ENCODE data around the gene SDE2. TPM values are rescaled to one million over a fixed set of nuclear protein-coding genes. Genes with fewer than 3 reads are reported as not detected.
A peak's percentile ranks its signal among the peaks of the same experiment; 100 is the strongest.

The SDE2 gene
- total and polyA plus RNA-seq, 2 donors (not counting 1 experiment from before 2014, with no cell fraction given) = 10.0 to 26.0 TPM

DNA sequence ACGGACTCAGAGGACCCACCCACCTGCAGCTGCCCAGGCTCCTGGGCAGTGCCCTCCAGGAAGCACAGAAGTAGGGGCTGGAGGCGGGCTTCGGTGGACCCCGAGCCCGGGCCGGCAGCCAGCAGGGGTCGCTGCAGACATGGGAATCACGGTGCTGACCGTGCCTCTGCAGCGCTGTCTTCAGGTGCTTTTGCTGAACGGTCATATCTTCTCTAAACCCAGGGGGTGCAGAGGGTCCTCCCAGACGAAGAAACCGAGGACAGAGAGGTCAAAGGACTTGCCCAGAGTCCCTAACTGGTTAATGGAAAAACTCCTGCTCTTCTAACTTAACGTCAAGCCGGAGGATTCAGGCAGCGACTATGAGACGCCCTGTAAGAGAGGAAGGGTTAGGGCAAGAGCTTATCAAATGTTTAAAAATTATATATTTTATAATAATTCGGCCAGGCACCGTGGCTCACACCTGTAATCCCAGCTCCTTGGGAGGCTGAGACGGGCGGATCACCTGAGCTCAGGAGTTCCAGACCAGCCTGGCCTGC is 36.6 kb downstream of the SDE2 start:
- H3K79me2 ChIP-seq (ENCODE audit: control insufficient read depth, insufficient read depth, low read length) = no peaks in the 10 kb centered on the region
- H3K27ac ChIP-seq (ENCODE audit: low read length in 2 of 2) = no peak overlapping the region
- Mint-ChIP-seq H3K9me3 (ENCODE audit: insufficient read depth) (no peaks in the 10 kb centered on the region), H3K27me3 (no peaks in the 10 kb centered on the region), H3K4me1 (peaks cover 2% of the 10 kb centered on the region), H3K4me3 (no peak overlapping the region), H3K27ac (no peak overlapping the region)
- peak; percentile 67 for DNase-seq
- H3K9me3 ChIP-seq (ENCODE audit: control extremely low read depth in 1 of 3, control insufficient read depth in 2 of 3, insufficient read depth in 1 of 3, low read length in 2 of 3) = no peaks in the 10 kb centered on the region
- H3K27me3 ChIP-seq (replicated peaks in 1 of 4; ENCODE audit: control extremely low read depth in 1 of 4, control insufficient read depth in 3 of 4, insufficient read depth in 4 of 4, low read length in 3 of 4) = peaks cover 0 to 7% (median 0%) of the 10 kb centered on the region in 4 experiments
- ChIA-PET POLR2A (no interaction called here), CTCF (interaction anchor here (0.5 to 3.2 kb wide), 13 partner anchors 11 to 490 kb away, joined by 3 to 11 read pairs (median 4); no protein-coding TSS in a partner anchor)
- no peak overlapping the region for H3K4me2 ChIP-seq (replicated peaks; ENCODE audit: low read depth, low read length, poor library complexity, severe bottlenecking)
- H4K20me1 ChIP-seq (ENCODE audit: control insufficient read depth, insufficient read depth, low read length, poor library complexity, severe bottlenecking) = no peaks in the 10 kb centered on the region
- ATAC-seq (ENCODE audit: low read depth) = peak; percentile 63
- H2AFZ ChIP-seq (ENCODE audit: insufficient read depth, low read depth, low read length, poor library complexity, severe bottlenecking) = no peak overlapping the region
- TF ChIP-seq EZH2 (IDR thresholded peaks at IDR 0.05; ENCODE audit: borderline replicate concordance, insufficient read depth, low read depth, low read length, poor library complexity, severe bottlenecking) = no peak
- TF ChIP-seq, protein P1, sequence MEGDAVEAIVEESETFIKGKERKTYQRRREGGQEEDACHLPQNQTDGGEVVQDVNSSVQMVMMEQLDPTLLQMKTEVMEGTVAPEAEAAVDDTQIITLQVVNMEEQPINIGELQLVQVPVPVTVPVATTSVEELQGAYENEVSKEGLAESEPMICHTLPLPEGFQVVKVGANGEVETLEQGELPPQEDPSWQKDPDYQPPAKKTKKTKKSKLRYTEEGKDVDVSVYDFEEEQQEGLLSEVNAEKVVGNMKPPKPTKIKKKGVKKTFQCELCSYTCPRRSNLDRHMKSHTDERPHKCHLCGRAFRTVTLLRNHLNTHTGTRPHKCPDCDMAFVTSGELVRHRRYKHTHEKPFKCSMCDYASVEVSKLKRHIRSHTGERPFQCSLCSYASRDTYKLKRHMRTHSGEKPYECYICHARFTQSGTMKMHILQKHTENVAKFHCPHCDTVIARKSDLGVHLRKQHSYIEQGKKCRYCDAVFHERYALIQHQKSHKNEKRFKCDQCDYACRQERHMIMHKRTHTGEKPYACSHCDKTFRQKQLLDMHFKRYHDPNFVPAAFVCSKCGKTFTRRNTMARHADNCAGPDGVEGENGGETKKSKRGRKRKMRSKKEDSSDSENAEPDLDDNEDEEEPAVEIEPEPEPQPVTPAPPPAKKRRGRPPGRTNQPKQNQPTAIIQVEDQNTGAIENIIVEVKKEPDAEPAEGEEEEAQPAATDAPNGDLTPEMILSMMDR (IDR thresholded peaks at IDR 0.05) = peak; percentile 75
- no peak overlapping the region for H3K4me3 ChIP-seq (ENCODE audit: control extremely low read depth in 1 of 5, extremely low read depth in 1 of 5, insufficient read depth in 1 of 5, low read depth in 2 of 5, low read length in 4 of 5)
- no peaks in the 10 kb centered on the region for H3K36me3 ChIP-seq (replicated peaks in 1 of 2; ENCODE audit: control extremely low read depth in 1 of 2, control insufficient read depth in 1 of 2, extremely low read depth in 1 of 2, insufficient read depth in 2 of 2, low read length in 1 of 2)
- no peak overlapping the region for H3K9ac ChIP-seq (ENCODE audit: low read length)
- 25% methylated on average over 15 of the region's 21 CpGs for WGBS (ENCODE audit: insufficient coverage)
- peaks cover 0 to 5% of the 10 kb centered on the region in 2 donors for H3K4me1 ChIP-seq (ENCODE audit: control insufficient read depth in 2 of 2, insufficient read depth in 2 of 2, low read length in 2 of 2)
- intact Hi-C loops (cut with micrococcal nuclease) = loop anchor here (2.0 kb wide), 1 partner anchor 234 kb away; no protein-coding TSS in a partner anchor

DNA sequence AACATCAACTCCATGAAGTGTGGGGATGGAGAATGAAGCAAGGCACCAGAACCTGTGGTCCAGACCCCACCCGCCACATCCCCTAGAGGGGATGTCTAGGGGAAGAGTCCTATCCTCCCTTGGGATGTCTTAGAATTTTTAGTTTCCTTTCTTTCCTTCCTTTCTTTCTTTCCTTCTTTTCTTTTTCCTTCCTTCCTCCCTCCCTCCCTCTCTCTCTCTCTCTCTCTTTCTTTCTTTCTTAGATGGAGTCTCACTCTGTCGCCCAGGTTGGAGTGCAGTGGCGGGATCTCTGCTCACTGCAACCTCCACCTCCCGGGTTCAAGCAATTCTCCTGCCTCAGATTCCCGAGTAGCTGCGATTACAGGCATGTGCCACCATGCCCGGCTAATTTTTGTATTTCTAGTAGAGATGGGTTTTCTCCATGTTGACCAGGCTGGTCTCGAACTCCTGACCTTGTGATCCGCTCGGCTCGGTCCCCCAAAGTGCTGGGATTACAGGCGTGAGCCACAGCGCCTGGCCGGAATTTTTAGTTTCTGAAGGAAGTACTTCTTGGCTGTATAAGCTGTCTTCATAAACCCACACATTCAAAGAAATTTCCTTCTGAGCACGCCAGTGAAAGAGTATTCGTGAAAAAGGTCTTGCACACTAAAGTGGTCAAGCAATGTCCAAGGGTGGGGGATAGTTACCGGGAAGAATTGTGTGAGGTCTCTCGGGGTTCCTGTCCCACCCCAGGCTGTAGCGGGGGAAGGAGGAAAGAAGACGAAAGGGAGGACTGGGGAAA is 37.3 kb downstream of the SDE2 start:
- Histone ChIP-seq H3K9me3 (ENCODE audit: control extremely low read depth in 1 of 3, control insufficient read depth in 2 of 3, insufficient read depth in 1 of 3, low read length in 2 of 3) (no peaks in the 10 kb centered on the region), H3K36me3 (replicated peaks in 1 of 2; ENCODE audit: control extremely low read depth in 1 of 2, control insufficient read depth in 1 of 2, extremely low read depth in 1 of 2, insufficient read depth in 2 of 2, low read length in 1 of 2) (no peaks in the 10 kb centered on the region), H3K4me1 (ENCODE audit: control insufficient read depth in 2 of 2, insufficient read depth in 2 of 2, low read length in 2 of 2) (peaks cover 0 to 5% of the 10 kb centered on the region in 2 donors), H4K20me1 (ENCODE audit: control insufficient read depth, insufficient read depth, low read length, poor library complexity, severe bottlenecking) (no peaks in the 10 kb centered on the region), H3K4me3 (ENCODE audit: control extremely low read depth in 1 of 5, extremely low read depth in 1 of 5, insufficient read depth in 1 of 5, low read depth in 2 of 5, low read length in 4 of 5) (no peak overlapping the region), H3K4me2 (replicated peaks; ENCODE audit: low read depth, low read length, poor library complexity, severe bottlenecking) (no peak overlapping the region), H3K27me3 (replicated peaks in 1 of 4; ENCODE audit: control extremely low read depth in 1 of 4, control insufficient read depth in 3 of 4, insufficient read depth in 4 of 4, low read length in 3 of 4) (peaks cover 0 to 7% (median 0%) of the 10 kb centered on the region in 4 experiments), H3K9ac (ENCODE audit: low read length) (no peak overlapping the region), H2AFZ (ENCODE audit: insufficient read depth, low read depth, low read length, poor library complexity, severe bottlenecking) (no peak overlapping the region), H3K27ac (ENCODE audit: low read length in 2 of 2) (no peak overlapping the region), H3K79me2 (ENCODE audit: control insufficient read depth, insufficient read depth, low read length) (no peaks in the 10 kb centered on the region)
- intact Hi-C loops (cut with micrococcal nuclease) = loop anchor here (2.0 kb wide), 1 partner anchor 235 kb away; no protein-coding TSS in a partner anchor
- Mint-ChIP-seq H3K4me3 (no peak overlapping the region), H3K27me3 (no peaks in the 10 kb centered on the region), H3K9me3 (ENCODE audit: insufficient read depth) (no peaks in the 10 kb centered on the region), H3K4me1 (peaks cover 2% of the 10 kb centered on the region), H3K27ac (no peak overlapping the region)
- TF ChIP-seq, protein P1 (IDR thresholded peaks at IDR 0.05) = no peak
- TF ChIP-seq EZH2 (IDR thresholded peaks at IDR 0.05; ENCODE audit: borderline replicate concordance, insufficient read depth, low read depth, low read length, poor library complexity, severe bottlenecking) = no peak
- WGBS (ENCODE audit: insufficient coverage) = 75% methylated on average over 4 of the region's 20 CpGs
- CTCF ChIA-PET = interaction anchor here (0.7 to 3.2 kb wide), 13 partner anchors 13 to 1926 kb away, joined by 3 to 11 read pairs (median 3); partner anchors contain the start of gene TMEM63A
- POLR2A ChIA-PET = no interaction called here
- ATAC-seq (ENCODE audit: low read depth) (no peak), DNase-seq (no peak)

All from B cell (primary cell).